GM23338 (cell line): ENCODE measurements around the gene RAP1B. TPM values are rescaled to one million over a fixed set of nuclear protein-coding genes. Genes with fewer than 3 reads are reported as not detected.

Source experiments
- ATAC-seq: fragments of 200-7000 bp; cut with Tn5 transposase; 3 replicates; pipeline ENCODE4 v1.9.1; 2020
- DNase-seq: peaks from one replicate; pipeline ENCODE4 v3.0.0-alpha.2; 2015; ENCODE audit warnings: low spot score
- H2AFZ ChIP-seq: fragments of 200-600 bp; sonication (generic); 2 replicates; pipeline ENCODE4 v1.8.0; 2016; ENCODE audit warnings: antibody characterized with exemption, mild to moderate bottlenecking, moderate library complexity
- H3F3A ChIP-seq: fragments of 200-600 bp; sonication (generic); replicated peaks from 2 replicates; pipeline ENCODE4 v1.8.0; 2017; ENCODE audit warnings: antibody characterized with exemption, mixed run types, low read depth
- H3K27ac ChIP-seq: fragments of 200-600 bp; sonication (generic); 2 replicates; pipeline ENCODE4 v1.6.1; 2016; ENCODE audit warnings: low read depth
- H3K27me3 ChIP-seq: fragments of 200-600 bp; sonication (generic); 2 replicates; pipeline ENCODE4 v1.8.0; 2016; ENCODE audit warnings: mild to moderate bottlenecking, mixed run types, moderate library complexity; ENCODE audit not compliant: insufficient read depth
- H3K36me3 ChIP-seq: fragments of 200-600 bp; sonication (generic); 2 replicates; pipeline ENCODE4 v1.8.0; 2016; ENCODE audit warnings: mild to moderate bottlenecking; ENCODE audit not compliant: insufficient read depth
- H3K4me1 ChIP-seq: fragments of 200-600 bp; sonication (generic); 2 replicates; pipeline ENCODE4 v1.8.0; 2016; ENCODE audit warnings: mild to moderate bottlenecking, moderate library complexity; ENCODE audit not compliant: insufficient read depth
- H3K4me2 ChIP-seq: fragments of 200-600 bp; sonication (generic); 2 replicates; pipeline ENCODE4 v1.7.1; 2017; ENCODE audit warnings: mixed run types
- H3K4me3 ChIP-seq: fragments of 200-600 bp; sonication (generic); 2 replicates; pipeline ENCODE4 v1.6.1; 2016; ENCODE audit warnings: mixed run types
- H3K79me2 ChIP-seq: fragments of 200-600 bp; sonication (generic); replicated peaks from 2 replicates; pipeline ENCODE4 v1.8.0; 2017; ENCODE audit warnings: mild to moderate bottlenecking; ENCODE audit not compliant: insufficient read depth
- H3K9me2 ChIP-seq: fragments of 200-600 bp; sonication (generic); 2 replicates; pipeline ENCODE4 v1.8.0; 2017; ENCODE audit not compliant: insufficient read depth
- H4K20me1 ChIP-seq: fragments of 200-600 bp; sonication (generic); replicated peaks from 2 replicates; pipeline ENCODE4 v1.8.0; 2017; ENCODE audit warnings: mild to moderate bottlenecking; ENCODE audit not compliant: insufficient read depth
- H3K27ac Mint-ChIP-seq: 2 replicates; pipeline ENCODE4 v1.8.0; 2020; ENCODE audit warnings: inconsistent platforms, mild to moderate bottlenecking, moderate library complexity, mixed read lengths
- H3K27me3 Mint-ChIP-seq: 3 replicates; pipeline ENCODE4 v1.8.0; 2022; ENCODE audit warnings: low read depth, mild to moderate bottlenecking, moderate library complexity, mixed read lengths, inconsistent platforms; ENCODE audit not compliant: insufficient read depth, poor library complexity
- H3K36me3 Mint-ChIP-seq: 3 replicates; pipeline ENCODE4 v1.8.0; 2021; ENCODE audit warnings: low read depth, mild to moderate bottlenecking, inconsistent platforms, moderate library complexity, mixed read lengths
- H3K4me1 Mint-ChIP-seq: 3 replicates; pipeline ENCODE4 v1.8.0; 2020; ENCODE audit warnings: mild to moderate bottlenecking, inconsistent platforms, mixed read lengths
- H3K4me3 Mint-ChIP-seq: 3 replicates; pipeline ENCODE4 v1.8.0; 2021; ENCODE audit warnings: moderate library complexity, mild to moderate bottlenecking, inconsistent platforms, mixed read lengths
- H3K9me3 Mint-ChIP-seq: 3 replicates; pipeline ENCODE4 v1.8.0; 2020; ENCODE audit warnings: moderate library complexity, mild to moderate bottlenecking, inconsistent platforms, mixed read lengths
- CREB1 ChIP-seq: fragments of 250-450 bp; sonication (Bioruptor Pico); IDR thresholded peaks from 2 replicates; pipeline ENCODE4 v1.5.0; 2020; ENCODE audit warnings: low read depth, mild to moderate bottlenecking, moderate library complexity
- EZH2 ChIP-seq: fragments of 200-600 bp; sonication (generic); IDR thresholded peaks from one replicate; pipeline ENCODE4 v1.8.0; 2017; ENCODE audit warnings: antibody characterized with exemption, mild to moderate bottlenecking, low read depth; ENCODE audit not compliant: unreplicated experiment
- EZH2phosphoT487 ChIP-seq: fragments of 200-600 bp; sonication (generic); IDR thresholded peaks from one replicate; pipeline ENCODE4 v1.8.1; 2018; ENCODE audit warnings: antibody characterized with exemption; ENCODE audit not compliant: unreplicated experiment
- POLR2AphosphoS5 ChIP-seq: IDR thresholded peaks from 2 replicates; pipeline ENCODE4 v1.6.1; 2016; ENCODE audit warnings: antibody characterized with exemption, low read depth
- ZNF114 ChIP-seq: fragments of 250-450 bp; sonication (Bioruptor Pico); IDR thresholded peaks from 2 replicates; pipeline ENCODE4 v1.5.0; 2020; ENCODE audit warnings: mild to moderate bottlenecking, moderate library complexity
- ZNF462 ChIP-seq: fragments of 250-450 bp; sonication (Bioruptor Pico); IDR thresholded peaks from 2 replicates; pipeline ENCODE4 v1.5.0; 2020; ENCODE audit warnings: mild to moderate bottlenecking, moderate library complexity
- polyA plus RNA-seq: library from polyadenylated mRNA; unstranded; fragments of >200 nt; fragmentation: Nextera tagmentation; extraction: Ambion mirVana; gene quantifications from 2 replicates; pipeline ENCODE4 v1.2.1, GENCODE V29; 2016
- total RNA-seq: library from RNA; depleted of rRNA; stranded (reverse); fragments of >200 nt; shearing (Covaris generic); gene quantifications from 2 replicates; pipeline ENCODE4 v1.2.3, GENCODE V29; 2014

RAP1B gene
- total and polyA plus RNA-seq, 2 experiments from 2014 or later, result 90.6 to 128 TPM

GRCh38 chr12:68612697-68613096 lies 2.0 kb downstream of the RAP1B start:
- H3K27ac ChIP-seq, result no peak overlapping the region
- peaks cover 48% of the 10 kb centered on the region for H3K4me1 Mint-ChIP-seq
- peaks cover 64% of the 10 kb centered on the region for H3K79me2 ChIP-seq

More at GRCh38 chr12:68612697-68613096, 2.0 kb downstream of the RAP1B start:
- Mint-ChIP-seq H3K27ac (no peak overlapping the region), H3K9me3 (no peaks in the 10 kb centered on the region; the same call in 2 of the 3 replicates), H3K27me3 (peaks cover 6% of the 10 kb centered on the region), H3K4me3 (peak overlapping the region; percentile 78), H3K36me3 (peaks cover 10% of the 10 kb centered on the region; the same call in 2 of the 3 replicates)
- H3K9me2 ChIP-seq, result no peaks in the 10 kb centered on the region
- H3K4me2 ChIP-seq, result peak overlapping the region; percentile 96
- peaks cover 45% of the 10 kb centered on the region for H4K20me1 ChIP-seq
- no peaks in the 10 kb centered on the region for H3K27me3 ChIP-seq
- no peak for ATAC-seq
- peak overlapping the region; percentile 83 for H3K4me3 ChIP-seq
- H3F3A ChIP-seq, result 0 out of 2 replicates have a peak, but pooled peaks cover 4% of the 10 kb centered on the region
- no peak for DNase-seq
- H2AFZ ChIP-seq, result no peak overlapping the region
- H3K36me3 ChIP-seq, result no peaks in the 10 kb centered on the region
- peaks cover 46% of the 10 kb centered on the region for H3K4me1 ChIP-seq
- TF ChIP-seq CREB1 (no peak), ZNF114 (CRISPR knock-in tag) (no peak), POLR2AphosphoS5 (no peak), ZNF462 (CRISPR knock-in tag) (no peak), EZH2phosphoT487 (no peak), EZH2 (no peak)
